Right ventricle myocardium inferior (tissue), 1 donor: ENCODE results near the gene NCF2. TPM values are rescaled to one million over a fixed set of nuclear protein-coding genes. Genes with fewer than 3 reads are reported as not detected.

Source experiments
- ATAC-seq: fragments of 200-7000 bp; cut with Tn5 transposase; one replicate; pipeline ENCODE4 v1.9.1; 2020; ENCODE audit warnings: mild to moderate bottlenecking, moderate library complexity
- DNase-seq: peaks from one replicate; pipeline ENCODE4 v3.0.0; 2021; ENCODE audit errors: missing footprints
- intact Hi-C: fragments of 100-400 bp; cut with DNase I; formaldehyde crosslinking; loops from one replicate; pipeline ENCODE4 v1.11.0; 2022
- total RNA-seq: library from RNA; stranded (reverse); fragmentation: NEBNext Ultra II Directional; extraction: Animal tissue kit (Norgen Biotek cat#: 25700); gene quantifications from one replicate; pipeline ENCODE4 v1.2.1, GENCODE V29; 2021
- donor health status: DM: no; HTN: yes; CAD: no; lungs with severe emphysema.

The NCF2 gene
- total RNA-seq, 1 donor from 2014 or later = 6.7 TPM

GRCh38 chr1:183528577-183528976 is 61.7 kb downstream of the NCF2 start:
- intact Hi-C loops = no loop called here
- ATAC-seq = no peak
- no peak for DNase-seq

- DNase-seq (no peak), ATAC-seq (no peak)
- intact Hi-C loops = no loop called here
Measured at GRCh38 chr1:183522104-183522503, 68.2 kb downstream of the NCF2 start.

- ATAC-seq = no peak
- intact Hi-C loops = no loop called here
- DNase-seq = no peak
Measured at GRCh38 chr1:183520379-183520778, 69.9 kb downstream of the NCF2 start.

GRCh38 chr1:183517401-183517800 is 72.9 kb downstream of the NCF2 start:
- no peak for DNase-seq
- ATAC-seq = no peak
- intact Hi-C loops = no loop called here

- no peak for DNase-seq
- intact Hi-C loops = no loop called here
- no peak for ATAC-seq
Measured at GRCh38 chr1:183516725-183517124, 73.5 kb downstream of the NCF2 start.

GRCh38 chr1:183515002-183515689 is 75.1 kb downstream of the NCF2 start:
- no peak for ATAC-seq
- intact Hi-C loops = no loop called here
- no peak for DNase-seq

GRCh38 chr1:183514235-183514634 is 76.0 kb downstream of the NCF2 start:
- ATAC-seq = no peak
- no peak for DNase-seq
- intact Hi-C loops = no loop called here

GRCh38 chr1:183512450-183512849 is 77.8 kb downstream of the NCF2 start:
- no peak for ATAC-seq
- intact Hi-C loops = no loop called here
- DNase-seq = no peak

- ATAC-seq = no peak
- DNase-seq = no peak
- intact Hi-C loops = loop anchor here (5.0 kb wide), 1 partner anchor 34 kb away; no protein-coding TSS in a partner anchor
Measured at GRCh38 chr1:183508694-183509093, 81.6 kb downstream of the NCF2 start.

GRCh38 chr1:183506561-183506960 is 83.7 kb downstream of the NCF2 start:
- no peak for ATAC-seq
- no peak for DNase-seq
- intact Hi-C loops = loop anchor here (5.0 kb wide), 1 partner anchor 36 kb away; no protein-coding TSS in a partner anchor

Other genes with a start within 250 kb of the NCF2 start
- gene NMNAT2, start 172.1 kb downstream of the NCF2 start, total RNA-seq = 2.1 TPM
- gene SMG7, start 118.0 kb downstream of the NCF2 start, total RNA-seq = 45.5 TPM
- 40.2 TPM for gene ARPC5, start 45.3 kb upstream of the NCF2 start, total RNA-seq
- gene APOBEC4, start 62.9 kb upstream of the NCF2 start, total RNA-seq = not detected
- gene RGL1, start 214.7 kb upstream of the NCF2 start, total RNA-seq = 18.9 TPM